Mesodermal cell (in vitro differentiated cells): ENCODE data around the gene FBXO22.

ENCODE experiments used
- H3K27ac ChIP-seq: 2 replicates; pipeline ENCODE4 v1.7.0; 2013; ENCODE audit warnings: mild to moderate bottlenecking, low read depth, low read length, moderate library complexity; ENCODE audit not compliant: severe bottlenecking
- H3K36me3 ChIP-seq: 2 replicates; pipeline ENCODE4 v1.7.1; 2013; ENCODE audit warnings: mild to moderate bottlenecking, low read length, moderate library complexity; ENCODE audit not compliant: control insufficient read depth, insufficient read depth
- H3K4me1 ChIP-seq: one replicate; pipeline ENCODE4 v1.7.1; 2013; ENCODE audit warnings: mild to moderate bottlenecking, low read length; ENCODE audit not compliant: insufficient read depth, control insufficient read depth, poor library complexity, severe bottlenecking
- H3K4me3 ChIP-seq: 2 replicates; pipeline ENCODE4 v1.7.0; 2013; ENCODE audit warnings: low read length, control low read depth, mild to moderate bottlenecking; ENCODE audit not compliant: insufficient read depth, poor library complexity, severe bottlenecking; ENCODE audit errors: extremely low read depth
- H3K9me3 ChIP-seq: 2 replicates; pipeline ENCODE4 v1.7.1; 2013; ENCODE audit warnings: mild to moderate bottlenecking, low read length, moderate library complexity; ENCODE audit not compliant: control insufficient read depth
- WGBS, 2 experiments: methylation state at CpG; one replicate each; pipeline ENCODE4 v1.1.5; 2013; ENCODE audit warnings: missing lambda C conversion rate in 2 of 2; ENCODE audit not compliant: insufficient coverage in 2 of 2; 5-methylcytosine and 5-hydroxymethylcytosine counted together

Gene FBXO22

GRCh38 chr15:75918135-75918534 is 14.5 kb downstream of the FBXO22 start:
- no peaks in the 10 kb centered on the region for H3K4me1 ChIP-seq
- H3K4me3 ChIP-seq: no peak overlapping the region
- no peak overlapping the region for H3K27ac ChIP-seq
- peaks cover 84% of the 10 kb centered on the region for H3K36me3 ChIP-seq
- no peaks in the 10 kb centered on the region for H3K9me3 ChIP-seq
- 81 to 90% methylated on average over 1 of the region's 1 CpG for WGBS, 2 experiments

- WGBS, 2 experiments: 88 to 100% methylated on average over 1 of the region's 1 CpG
- Histone ChIP-seq H3K27ac (no peak overlapping the region), H3K36me3 (peaks cover 85% of the 10 kb centered on the region), H3K4me3 (no peak overlapping the region), H3K9me3 (no peaks in the 10 kb centered on the region), H3K4me1 (no peaks in the 10 kb centered on the region)
Measured at GRCh38 chr15:75920079-75920478, 16.4 kb downstream of the FBXO22 start.

GRCh38 chr15:75921732-75922703 is 18.3 kb downstream of the FBXO22 start:
- WGBS, 2 experiments: 91 to 95% methylated on average over 4 to 7 of the region's 9 CpGs
- Histone ChIP-seq H3K27ac (no peak overlapping the region), H3K4me1 (peaks cover 5% of the 10 kb centered on the region), H3K36me3 (peaks cover 86% of the 10 kb centered on the region), H3K9me3 (no peaks in the 10 kb centered on the region), H3K4me3 (no peak overlapping the region)

GRCh38 chr15:75923756-75924155 is 20.1 kb downstream of the FBXO22 start:
- Histone ChIP-seq H3K36me3 (peaks cover 73% of the 10 kb centered on the region), H3K27ac (no peak overlapping the region)

GRCh38 chr15:75924576-75924975 is 20.9 kb downstream of the FBXO22 start:
- Histone ChIP-seq H3K36me3 (peaks cover 72% of the 10 kb centered on the region), H3K4me3 (no peak overlapping the region), H3K4me1 (peaks cover 5% of the 10 kb centered on the region), H3K9me3 (no peaks in the 10 kb centered on the region), H3K27ac (no peak overlapping the region)
- WGBS, 2 experiments: 86% methylated on average over 1 of the region's 1 CpG; no CpG with 5 or more reads in 1 of the 2 experiments

More at GRCh38 chr15:75923756-75924155, 20.1 kb downstream of the FBXO22 start:
- no peak overlapping the region for H3K4me3 ChIP-seq
- WGBS, 2 experiments: 95 to 97% methylated on average over 4 of the region's 4 CpGs
- peaks cover 5% of the 10 kb centered on the region for H3K4me1 ChIP-seq
- H3K9me3 ChIP-seq: no peaks in the 10 kb centered on the region

GRCh38 chr15:75925440-75925839 is 21.8 kb downstream of the FBXO22 start:
- H3K36me3 ChIP-seq: peaks cover 73% of the 10 kb centered on the region

GRCh38 chr15:75926931-75927330 is 23.3 kb downstream of the FBXO22 start:
- Histone ChIP-seq H3K9me3 (no peaks in the 10 kb centered on the region), H3K36me3 (peaks cover 75% of the 10 kb centered on the region), H3K4me1 (peaks cover 5% of the 10 kb centered on the region), H3K4me3 (no peak overlapping the region), H3K27ac (no peak overlapping the region)
- WGBS, 2 experiments: 89 to 96% methylated on average over 3 of the region's 3 CpGs

More at GRCh38 chr15:75925440-75925839, 21.8 kb downstream of the FBXO22 start:
- 92 to 100% methylated on average over 1 of the region's 2 CpGs for WGBS, 2 experiments
- no peaks in the 10 kb centered on the region for H3K9me3 ChIP-seq
- H3K4me1 ChIP-seq: peaks cover 5% of the 10 kb centered on the region
- no peak overlapping the region for H3K4me3 ChIP-seq
- H3K27ac ChIP-seq: no peak overlapping the region

GRCh38 chr15:75927601-75928000 is 23.9 kb downstream of the FBXO22 start:
- Histone ChIP-seq H3K27ac (no peak overlapping the region), H3K4me1 (peaks cover 5% of the 10 kb centered on the region), H3K4me3 (no peak overlapping the region), H3K9me3 (no peaks in the 10 kb centered on the region), H3K36me3 (peaks cover 75% of the 10 kb centered on the region)
- 62% methylated on average over 2 of the region's 4 CpGs; no CpG with 5 or more reads in 1 of the 2 experiments for WGBS, 2 experiments

- Histone ChIP-seq H3K9me3 (no peaks in the 10 kb centered on the region), H3K36me3 (peaks cover 73% of the 10 kb centered on the region), H3K4me3 (no peak overlapping the region), H3K27ac (no peak overlapping the region), H3K4me1 (peaks cover 5% of the 10 kb centered on the region)
- WGBS, 2 experiments: 77 to 81% methylated on average over 3 to 5 of the region's 9 CpGs
Measured at GRCh38 chr15:75928680-75929608, 25.3 kb downstream of the FBXO22 start.

GRCh38 chr15:75929799-75930565 is 26.3 kb downstream of the FBXO22 start:
- H3K4me1 ChIP-seq: peaks cover 5% of the 10 kb centered on the region
- H3K36me3 ChIP-seq: peaks cover 66% of the 10 kb centered on the region
- WGBS, 2 experiments: 85 to 100% methylated on average over 1 to 2 of the region's 5 CpGs
- no peaks in the 10 kb centered on the region for H3K9me3 ChIP-seq
- H3K4me3 ChIP-seq: no peak overlapping the region
- H3K27ac ChIP-seq: no peak overlapping the region
